GM20431 (cell line): ENCODE data around the gene MAN2C1.
"Not testable (repeated sequence)": the region's sequence is repeated elsewhere in the genome, so short reads cannot be mapped to it uniquely, and the experiment has no call there.

ENCODE experiments used
- in situ Hi-C: fragments of 300-500 bp; cut with MseI, MboI; formaldehyde crosslinking; loops from one replicate; pipeline ENCODE4 v1.15.0; 2020; ENCODE audit warnings: low sequenced_read_pairs; ENCODE audit not compliant: unreplicated experiment

The MAN2C1 gene

DNA sequence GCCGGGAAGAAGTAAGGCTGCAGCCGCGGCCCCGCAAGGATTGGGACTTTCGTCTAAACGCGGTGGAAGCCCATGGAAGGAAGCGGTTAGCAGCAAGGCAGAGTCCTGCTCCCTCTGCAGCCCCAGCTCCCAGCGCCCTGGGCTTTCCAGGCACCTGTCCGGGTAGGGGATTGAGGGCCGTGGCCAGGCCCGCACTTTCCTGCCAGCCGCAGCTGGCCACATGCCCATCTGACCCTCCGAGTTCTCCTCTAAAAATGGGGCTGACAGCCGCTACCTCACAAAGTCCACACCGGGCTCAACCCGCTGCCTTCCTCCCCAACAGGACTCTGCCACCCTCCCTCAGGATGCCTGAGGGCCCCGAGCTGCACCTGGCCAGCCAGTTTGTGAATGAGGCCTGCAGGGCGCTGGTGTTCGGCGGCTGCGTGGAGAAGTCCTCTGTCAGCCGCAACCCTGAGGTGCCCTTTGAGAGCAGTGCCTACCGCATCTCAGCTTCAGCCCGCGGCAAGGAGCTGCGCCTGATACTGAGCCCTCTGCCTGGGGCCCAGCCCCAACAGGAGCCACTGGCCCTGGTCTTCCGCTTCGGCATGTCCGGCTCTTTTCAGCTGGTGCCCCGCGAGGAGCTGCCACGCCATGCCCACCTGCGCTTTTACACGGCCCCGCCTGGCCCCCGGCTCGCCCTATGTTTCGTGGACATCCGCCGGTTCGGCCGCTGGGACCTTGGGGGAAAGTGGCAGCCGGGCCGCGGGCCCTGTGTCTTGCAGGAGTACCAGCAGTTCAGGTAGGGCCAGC, 19.7 kb downstream of the MAN2C1 start:
- in situ Hi-C loops: no loop called here

DNA sequence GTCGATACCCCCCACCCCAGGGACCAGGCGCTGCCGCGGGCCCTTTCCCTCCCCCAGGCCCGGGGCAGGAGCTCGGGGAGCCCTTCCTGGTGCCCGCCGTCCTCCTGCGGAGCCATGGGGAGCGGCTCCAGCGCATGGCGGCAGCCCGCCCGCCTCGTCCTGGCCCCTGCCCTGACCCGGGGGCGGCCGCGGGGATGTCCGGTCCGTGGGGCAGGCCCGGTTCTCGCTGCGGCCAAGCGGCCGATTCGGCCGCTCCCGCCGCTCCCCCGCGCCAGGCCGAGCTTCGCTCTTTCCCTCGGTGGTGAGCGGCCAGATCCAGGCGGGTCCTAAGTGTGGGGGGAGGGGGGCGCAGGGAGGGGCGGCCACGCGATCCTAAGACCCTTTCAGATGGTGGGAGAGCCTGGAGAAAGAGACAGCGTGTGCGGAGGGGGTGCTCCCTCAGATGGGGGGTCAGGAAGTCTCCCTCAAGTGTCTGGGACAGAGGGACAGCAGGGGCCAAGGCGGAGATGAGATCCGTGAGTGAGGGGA, 20.3 kb downstream of the MAN2C1 start:
- in situ Hi-C loops: no loop called here

DNA sequence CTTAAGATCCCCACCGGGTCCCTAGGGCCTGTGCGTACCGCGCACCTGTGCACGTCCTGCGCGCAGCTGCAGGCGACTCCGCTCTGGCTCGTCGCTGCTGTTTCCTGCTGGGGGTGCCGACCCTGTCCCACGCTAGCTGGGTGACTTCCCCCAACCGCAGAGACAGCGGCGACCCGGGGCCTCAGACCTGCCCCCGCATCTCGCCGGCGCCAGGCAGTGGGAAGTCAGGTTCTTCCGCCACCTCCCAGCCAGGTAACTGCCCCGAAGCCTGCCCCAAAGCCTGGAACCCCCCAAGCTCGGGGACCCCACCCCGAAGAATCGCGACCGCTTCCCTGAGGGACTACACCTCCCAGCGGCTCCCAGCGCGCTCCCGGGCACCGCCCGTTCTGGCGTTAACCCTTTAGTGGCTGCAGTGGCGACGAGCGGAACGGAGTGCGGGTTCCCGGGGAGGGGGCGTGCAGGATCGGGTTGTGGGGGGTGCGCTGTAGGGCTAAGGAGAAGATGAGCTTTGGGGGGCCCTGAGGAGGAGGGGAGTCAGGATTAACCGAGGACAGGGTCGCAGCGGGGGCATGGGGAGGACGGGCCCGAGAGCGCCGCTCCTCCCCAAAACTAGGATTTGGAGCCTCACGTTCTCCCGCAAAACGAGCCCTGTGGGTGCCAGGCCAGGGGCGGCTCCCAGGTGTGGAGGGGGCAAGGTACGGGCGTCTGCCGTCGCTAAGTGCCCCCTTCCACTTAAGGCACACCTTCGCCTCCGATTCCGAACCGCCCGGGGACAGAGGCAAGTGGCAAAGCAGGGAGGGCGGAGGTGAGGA, 21.0 kb downstream of the MAN2C1 start:
- in situ Hi-C loops: no loop called here

DNA sequence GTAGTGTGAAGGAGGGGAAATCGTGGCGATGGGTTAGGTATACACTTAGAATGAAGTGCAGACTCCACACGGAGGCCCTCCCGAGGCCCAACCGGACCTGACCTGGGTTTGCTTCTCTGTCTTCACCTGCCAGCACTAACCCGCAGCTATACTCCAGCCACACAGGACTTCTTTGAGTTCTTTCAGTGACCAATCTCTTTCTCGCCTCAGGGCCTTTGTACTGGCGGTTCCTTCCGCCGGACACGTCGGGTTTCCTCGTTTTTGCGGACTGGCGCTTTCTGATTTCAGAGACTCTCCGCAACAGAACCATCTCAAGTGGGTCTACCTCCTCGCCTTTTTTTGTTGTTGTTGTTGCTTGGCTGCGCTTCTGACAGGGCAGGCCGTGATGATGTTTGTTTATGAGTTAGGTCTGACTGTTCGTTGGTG, 21.6 kb downstream of the MAN2C1 start, which contains the start of gene NEIL1:
NEIL1 (plus strand) TSS at position 244 of the 426 bp plus-strand sequence. CDS start 1,867 bp downstream, outside the sequence.
- in situ Hi-C loops: no loop called here

GRCh38 chr15:75343953-75344352, 24.5 kb downstream of the MAN2C1 start:
- in situ Hi-C loops: not testable (repeated sequence)

DNA sequence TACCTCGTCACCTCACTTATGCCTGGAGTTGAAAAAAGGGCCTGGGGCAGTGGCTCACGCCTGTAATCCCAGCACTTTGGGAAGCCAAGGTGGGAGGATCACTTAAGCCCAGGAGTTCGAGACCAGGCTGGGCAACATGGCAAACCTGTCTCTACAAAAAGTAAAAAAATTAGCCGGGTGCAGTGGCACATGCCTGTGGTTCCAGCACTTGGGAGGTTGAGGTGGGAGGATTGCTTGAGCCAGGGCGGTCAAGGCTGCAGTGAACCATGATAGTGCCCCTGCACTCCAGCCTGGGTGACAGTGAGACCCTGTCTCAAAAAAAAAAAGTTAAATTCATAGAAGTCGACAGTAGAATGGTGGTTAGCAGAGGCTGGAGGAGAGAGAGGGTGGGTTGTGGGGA, 26.2 kb downstream of the MAN2C1 start:
- in situ Hi-C loops: no loop called here

GRCh38 chr15:75339531-75340240, 28.7 kb downstream of the MAN2C1 start:
- in situ Hi-C loops: no loop called here

DNA sequence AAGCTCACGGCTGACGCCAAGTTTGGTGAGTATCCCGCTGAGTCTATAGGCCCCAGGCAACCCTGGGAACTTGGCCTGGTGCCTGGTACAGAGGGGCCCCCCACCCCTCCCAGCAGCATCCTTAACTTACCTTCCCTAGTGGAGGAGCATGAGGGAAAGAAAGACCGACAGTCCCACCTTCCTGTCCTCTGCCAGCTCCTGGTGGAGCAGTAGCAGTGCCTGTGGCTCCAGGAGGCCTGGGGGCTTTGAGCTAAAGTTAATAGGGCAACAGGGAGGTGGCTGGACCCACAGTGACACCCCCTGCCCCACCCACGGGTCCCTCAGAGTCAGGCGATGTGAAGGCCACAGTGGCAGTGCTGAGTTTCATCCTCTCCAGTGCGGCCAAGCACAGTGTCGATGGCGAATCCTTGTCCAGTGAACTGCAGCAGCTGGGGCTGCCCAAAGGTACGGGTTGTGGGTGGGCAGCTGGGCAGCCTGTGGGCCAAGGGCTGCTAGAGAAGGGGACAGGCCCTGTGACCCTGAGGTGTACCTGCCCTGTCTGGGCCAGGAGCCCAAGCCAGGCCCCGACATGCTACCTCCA, 29.7 kb downstream of the MAN2C1 start:
- in situ Hi-C loops: no loop called here

- in situ Hi-C loops: no loop called here
Observed at GRCh38 chr15:75335705-75336355, 32.6 kb downstream of the MAN2C1 start, which contains the start of gene COMMD4. COMMD4 (plus strand) TSS chr15:75336063; CDS start chr15:75336090, 27 bp downstream.

DNA sequence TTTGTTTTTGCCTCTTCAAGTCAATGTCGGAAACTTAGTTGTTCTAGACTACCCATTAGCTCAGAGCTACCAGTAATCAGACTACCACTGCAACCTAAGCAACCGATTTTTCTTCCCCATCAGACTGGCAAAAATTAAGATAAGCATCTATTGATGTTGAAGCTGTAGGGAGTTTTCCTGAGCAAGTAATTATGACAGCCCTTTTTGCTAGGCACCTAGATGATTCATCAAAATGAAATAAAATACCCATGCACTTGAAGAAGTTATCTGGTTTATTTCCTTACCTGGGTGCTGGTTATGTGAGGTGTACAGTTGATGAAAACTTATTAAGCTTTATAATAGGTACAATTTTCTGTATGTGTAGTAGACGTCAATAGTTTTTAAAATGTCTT, 33.1 kb downstream of the MAN2C1 start:
- in situ Hi-C loops: no loop called here

DNA sequence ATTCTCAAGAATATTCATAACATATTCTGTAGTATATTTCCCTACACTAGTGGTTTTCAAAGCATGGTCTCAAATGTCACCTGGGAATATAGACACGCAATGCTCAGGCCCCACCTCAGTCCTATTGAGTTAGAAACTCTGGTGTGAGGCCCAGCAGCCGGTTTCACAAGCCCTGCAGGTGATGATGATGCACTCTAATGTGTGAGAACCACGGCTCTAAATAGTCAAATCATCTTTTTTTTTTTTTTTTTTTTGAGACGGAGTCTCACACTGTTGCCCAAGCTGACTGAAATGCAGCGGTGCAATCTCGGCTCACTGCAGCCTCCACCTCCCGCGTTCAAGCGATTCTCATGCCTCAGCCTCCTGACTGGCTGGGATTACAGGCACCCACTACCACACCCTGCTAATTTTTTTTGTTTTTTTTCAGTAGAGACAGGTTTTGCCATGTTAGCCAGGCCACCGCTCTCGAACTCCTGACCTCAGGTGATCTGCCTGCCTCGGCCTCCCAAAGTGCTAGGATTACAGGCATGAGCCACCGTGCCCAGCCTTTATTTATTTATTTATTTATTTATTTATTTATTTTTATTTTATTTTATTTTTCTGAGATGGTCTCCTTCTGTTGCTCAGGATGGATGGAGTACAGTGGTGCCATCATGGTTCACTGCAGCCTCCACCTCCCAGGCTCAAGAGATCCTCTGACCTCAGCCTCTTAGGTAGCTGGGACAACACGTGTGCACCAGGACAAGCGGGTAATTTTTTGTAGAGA, 34.6 kb downstream of the MAN2C1 start:
- in situ Hi-C loops: not testable (repeated sequence)

DNA sequence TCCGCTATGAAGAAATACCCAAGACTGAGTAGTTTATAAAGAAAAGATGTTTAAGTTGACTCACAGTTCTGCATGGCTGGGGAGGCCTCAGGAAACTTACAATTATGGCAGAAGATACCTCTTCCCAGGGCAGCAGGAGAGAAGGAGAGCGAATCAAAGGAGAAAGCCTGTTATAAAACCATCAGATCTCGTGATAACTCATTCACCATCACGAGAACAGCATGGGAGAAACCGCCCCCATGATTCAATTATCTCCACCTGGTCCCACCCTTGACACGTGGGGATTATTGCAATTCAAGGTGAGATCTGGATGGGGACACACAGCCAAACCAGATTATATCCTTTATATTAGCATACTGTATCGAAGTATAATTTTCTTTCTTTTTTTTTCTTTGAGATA, 36.3 kb downstream of the MAN2C1 start:
- in situ Hi-C loops: not testable (repeated sequence)

GRCh38 chr15:75329571-75329970, 38.8 kb downstream of the MAN2C1 start:
- in situ Hi-C loops: no loop called here

DNA sequence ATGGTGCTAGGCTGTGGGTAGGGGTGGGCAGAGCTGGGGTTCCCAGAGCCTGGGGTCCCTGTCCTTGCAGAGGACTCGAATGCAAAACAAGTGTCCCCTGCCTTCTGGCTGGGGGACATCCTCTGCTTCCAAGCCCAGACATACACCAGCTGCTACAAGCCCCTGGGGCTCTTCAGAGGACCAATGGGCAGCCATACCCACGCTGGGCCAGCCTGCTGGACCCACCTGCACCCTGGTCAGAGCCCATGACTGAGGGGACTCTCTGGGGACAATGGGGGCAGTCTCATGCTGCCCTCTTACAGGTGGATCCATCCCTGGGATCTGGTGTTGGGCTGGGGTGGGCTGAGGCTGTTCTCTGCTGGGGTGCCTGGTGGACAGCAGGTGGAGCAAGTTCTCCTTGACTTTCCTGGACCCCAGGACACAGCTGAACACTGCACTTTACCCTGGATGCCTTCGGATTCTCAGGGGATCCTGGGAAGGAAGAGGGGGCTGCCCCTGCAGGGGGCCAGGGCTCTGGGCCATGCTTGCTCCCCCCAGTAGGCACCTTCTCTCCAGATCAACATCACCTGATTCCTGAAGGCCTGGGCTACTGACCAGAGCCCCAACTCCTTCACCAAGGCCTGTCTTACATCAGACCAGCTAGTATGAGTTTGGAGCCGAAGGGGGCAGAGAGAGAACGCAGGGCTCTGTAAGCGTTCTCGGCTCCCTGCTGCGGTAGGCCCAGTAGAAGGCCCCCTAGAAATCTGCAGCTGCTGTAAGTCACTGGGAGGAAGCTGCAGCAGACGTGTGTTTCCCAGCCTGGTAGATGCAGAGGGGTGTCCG, 39.7 kb downstream of the MAN2C1 start:
- in situ Hi-C loops: no loop called here

GRCh38 chr15:75327491-75327890, 40.9 kb downstream of the MAN2C1 start:
- in situ Hi-C loops: no loop called here

DNA sequence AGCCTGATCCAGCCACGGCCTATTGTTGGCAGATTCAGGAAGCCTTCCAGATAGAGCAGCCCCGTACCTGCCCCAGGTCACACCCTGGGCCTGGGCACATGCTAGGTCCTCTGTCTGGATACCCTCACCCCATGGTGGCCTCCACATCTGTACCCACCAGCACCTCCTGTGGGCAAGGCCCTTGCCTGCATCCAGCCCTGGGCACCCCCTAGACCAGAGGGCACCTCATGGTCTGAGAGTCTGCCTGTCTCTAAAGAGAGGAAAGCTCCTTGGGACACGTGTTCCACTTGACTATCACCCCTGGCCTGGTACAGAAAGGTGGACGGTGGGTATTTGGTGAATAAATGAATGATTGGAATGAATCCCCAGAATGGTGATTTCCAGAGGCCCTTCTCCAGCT, 41.4 kb downstream of the MAN2C1 start:
- in situ Hi-C loops: no loop called here

- in situ Hi-C loops: no loop called here
Observed at GRCh38 chr15:75325922-75326321, 42.5 kb downstream of the MAN2C1 start.

GRCh38 chr15:75321711-75322110, 46.7 kb downstream of the MAN2C1 start:
- in situ Hi-C loops: no loop called here
